D721Med (cell line): Measurements from ENCODE around the gene MGMT.

ENCODE experiments used
- DNase-seq: peaks from one replicate; pipeline ENCODE4 v3.0.0; 2011; ENCODE audit warnings: low spot score; ENCODE audit not compliant: insufficient read length
- FAIRE-seq: peaks from 2 replicates; lab custom pipeline; 2011; peaks lifted over from hg19 to GRCh38; lab: Jason Lieb, UNC
- TF ChIP-seq, protein P1 (sequence below): IDR thresholded peaks from 2 replicates; pipeline ENCODE4 v1.5.1; 2012; ENCODE audit warnings: mild to moderate bottlenecking, control low read depth; ENCODE audit not compliant: insufficient read depth; ENCODE audit errors: missing control alignments

Gene MGMT

DNA sequence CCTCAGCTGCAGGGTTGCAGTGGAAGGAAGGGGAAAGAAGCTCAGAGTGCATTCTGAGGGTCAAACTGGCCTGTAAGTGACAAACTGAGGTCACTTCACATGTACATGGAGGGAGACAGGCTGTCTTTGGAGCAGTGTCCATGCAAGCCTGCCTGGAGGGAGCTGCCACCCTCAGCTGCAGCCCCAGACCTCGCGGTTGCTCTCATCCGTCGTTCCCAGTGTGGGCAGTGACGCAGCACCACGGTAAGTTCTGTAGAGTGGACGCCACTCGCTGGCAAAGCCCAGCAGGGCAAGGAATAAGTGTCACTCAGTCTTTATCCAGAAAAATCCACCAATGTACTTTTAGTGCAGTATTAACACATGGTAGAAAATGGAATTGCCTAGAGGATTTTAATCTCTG lies 225.7 kb downstream of the MGMT start:
- TF ChIP-seq, protein P1, sequence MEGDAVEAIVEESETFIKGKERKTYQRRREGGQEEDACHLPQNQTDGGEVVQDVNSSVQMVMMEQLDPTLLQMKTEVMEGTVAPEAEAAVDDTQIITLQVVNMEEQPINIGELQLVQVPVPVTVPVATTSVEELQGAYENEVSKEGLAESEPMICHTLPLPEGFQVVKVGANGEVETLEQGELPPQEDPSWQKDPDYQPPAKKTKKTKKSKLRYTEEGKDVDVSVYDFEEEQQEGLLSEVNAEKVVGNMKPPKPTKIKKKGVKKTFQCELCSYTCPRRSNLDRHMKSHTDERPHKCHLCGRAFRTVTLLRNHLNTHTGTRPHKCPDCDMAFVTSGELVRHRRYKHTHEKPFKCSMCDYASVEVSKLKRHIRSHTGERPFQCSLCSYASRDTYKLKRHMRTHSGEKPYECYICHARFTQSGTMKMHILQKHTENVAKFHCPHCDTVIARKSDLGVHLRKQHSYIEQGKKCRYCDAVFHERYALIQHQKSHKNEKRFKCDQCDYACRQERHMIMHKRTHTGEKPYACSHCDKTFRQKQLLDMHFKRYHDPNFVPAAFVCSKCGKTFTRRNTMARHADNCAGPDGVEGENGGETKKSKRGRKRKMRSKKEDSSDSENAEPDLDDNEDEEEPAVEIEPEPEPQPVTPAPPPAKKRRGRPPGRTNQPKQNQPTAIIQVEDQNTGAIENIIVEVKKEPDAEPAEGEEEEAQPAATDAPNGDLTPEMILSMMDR: no peak
- FAIRE-seq (no peak), DNase-seq (no peak)

DNA sequence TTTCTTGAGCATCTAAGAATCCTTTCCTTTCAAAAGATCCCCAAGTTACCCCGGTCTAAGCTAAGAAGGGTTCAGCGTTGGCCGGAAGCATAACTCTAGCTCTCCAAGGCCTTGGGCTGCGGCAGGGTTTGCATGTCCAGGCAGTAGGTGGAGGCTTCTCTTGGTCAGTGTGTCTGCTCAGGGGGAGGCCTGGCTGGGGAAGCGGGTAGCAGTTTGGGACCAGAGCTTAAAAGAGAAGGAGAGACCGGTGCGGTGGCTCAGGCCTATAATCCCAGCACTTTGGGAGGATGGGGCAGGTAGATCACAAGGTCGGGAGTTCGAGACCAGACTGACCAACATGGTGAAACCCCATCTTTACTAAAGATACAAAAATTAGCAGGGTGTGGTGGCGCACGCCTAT lies 226.3 kb downstream of the MGMT start:
- FAIRE-seq (no peak), DNase-seq (no peak)
- TF ChIP-seq, protein P1: no peak

DNA sequence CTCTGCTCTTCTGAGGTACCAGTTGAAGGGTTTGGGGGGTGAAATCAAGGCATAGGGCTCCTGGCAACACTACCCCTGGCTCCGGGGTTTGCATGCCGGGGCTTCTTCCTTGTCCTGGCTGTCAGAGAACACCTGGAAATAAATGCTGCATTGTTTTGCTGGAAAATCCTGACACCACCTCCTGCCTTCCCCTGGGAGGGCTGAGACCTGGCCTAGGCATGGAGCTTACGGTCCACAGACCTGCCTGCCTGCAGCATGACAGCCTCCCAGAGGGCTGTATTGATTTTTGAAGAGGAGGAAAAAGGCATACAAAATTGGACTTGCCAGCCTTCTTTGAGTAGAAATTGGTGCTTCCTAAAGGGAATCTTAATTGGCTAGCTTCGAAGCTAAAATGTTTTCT lies 227.1 kb downstream of the MGMT start:
- TF ChIP-seq, protein P1: no peak
- FAIRE-seq: no peak
- DNase-seq: no peak

DNA sequence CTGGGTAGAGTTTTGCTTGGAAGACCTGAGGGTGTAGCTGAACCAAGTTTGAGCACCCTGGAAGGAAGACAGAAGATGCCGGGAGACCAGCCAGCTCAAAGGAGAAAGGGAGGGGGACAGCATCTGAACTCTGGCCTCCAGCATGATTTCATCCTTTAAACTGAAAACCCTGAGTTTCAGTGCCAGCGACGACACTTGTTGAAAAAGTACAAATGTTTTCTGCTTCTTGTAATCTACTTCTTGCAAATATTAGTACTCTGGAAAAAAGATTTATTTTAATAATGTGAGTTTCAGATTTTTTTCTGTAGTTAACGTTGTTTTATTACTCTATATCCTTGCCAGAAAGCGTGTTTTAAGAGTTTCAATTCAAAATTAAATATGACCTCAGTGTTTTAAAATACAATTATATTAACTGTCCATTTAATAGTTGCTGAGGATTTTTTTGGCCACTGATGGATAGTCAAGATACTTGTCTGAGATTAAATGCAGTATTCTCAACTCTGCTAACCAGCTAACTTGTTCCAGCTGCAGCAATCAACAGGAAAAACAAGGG lies 227.7 kb downstream of the MGMT start:
- FAIRE-seq: no peak
- TF ChIP-seq, protein P1: no peak

DNA sequence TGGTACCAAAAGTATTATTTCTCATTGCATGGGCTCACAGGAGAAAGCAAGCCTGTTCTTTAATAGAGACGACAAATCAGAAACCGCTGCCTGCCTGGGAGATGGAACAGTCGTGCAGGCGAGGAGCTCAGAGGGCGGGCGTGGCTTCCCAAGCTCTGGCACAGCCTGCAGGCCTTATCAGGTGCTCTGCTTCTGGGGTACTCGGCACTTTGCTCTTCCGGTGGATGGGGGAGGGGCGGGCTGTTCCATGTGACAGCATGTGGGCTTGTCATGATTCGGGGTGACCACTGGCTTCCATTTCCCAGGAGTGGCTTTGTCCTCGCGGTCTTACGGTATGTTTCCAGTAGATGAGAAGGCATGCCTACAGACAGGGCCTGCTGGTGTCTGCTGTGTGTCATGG lies 228.6 kb downstream of the MGMT start:
- DNase-seq: no peak
- no peak for FAIRE-seq
- TF ChIP-seq, protein P1: no peak

More for the DNA sequence above, 227.7 kb downstream of the MGMT start:
- no peak for DNase-seq

DNA sequence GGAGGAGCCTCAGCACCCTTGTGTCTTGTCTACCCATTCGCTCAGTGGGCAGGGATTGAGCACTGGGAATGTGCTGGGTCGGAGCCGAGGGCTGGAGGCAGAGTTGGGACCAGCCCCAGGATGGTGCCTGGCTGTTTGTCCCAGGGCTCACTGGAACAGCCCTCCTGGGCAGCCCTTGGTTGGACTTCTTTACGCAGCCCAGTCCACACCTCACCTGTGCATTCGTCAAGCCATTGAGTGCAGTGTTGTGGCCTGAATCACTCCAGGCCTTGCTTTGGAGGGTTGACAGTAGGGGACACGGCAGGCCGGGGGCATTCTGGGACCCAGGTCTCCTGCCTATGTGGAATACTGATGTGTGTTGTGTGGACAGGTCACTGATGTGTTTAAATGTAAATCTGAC lies 229.6 kb downstream of the MGMT start:
- no peak for DNase-seq
- FAIRE-seq: no peak
- TF ChIP-seq, protein P1: no peak

DNA sequence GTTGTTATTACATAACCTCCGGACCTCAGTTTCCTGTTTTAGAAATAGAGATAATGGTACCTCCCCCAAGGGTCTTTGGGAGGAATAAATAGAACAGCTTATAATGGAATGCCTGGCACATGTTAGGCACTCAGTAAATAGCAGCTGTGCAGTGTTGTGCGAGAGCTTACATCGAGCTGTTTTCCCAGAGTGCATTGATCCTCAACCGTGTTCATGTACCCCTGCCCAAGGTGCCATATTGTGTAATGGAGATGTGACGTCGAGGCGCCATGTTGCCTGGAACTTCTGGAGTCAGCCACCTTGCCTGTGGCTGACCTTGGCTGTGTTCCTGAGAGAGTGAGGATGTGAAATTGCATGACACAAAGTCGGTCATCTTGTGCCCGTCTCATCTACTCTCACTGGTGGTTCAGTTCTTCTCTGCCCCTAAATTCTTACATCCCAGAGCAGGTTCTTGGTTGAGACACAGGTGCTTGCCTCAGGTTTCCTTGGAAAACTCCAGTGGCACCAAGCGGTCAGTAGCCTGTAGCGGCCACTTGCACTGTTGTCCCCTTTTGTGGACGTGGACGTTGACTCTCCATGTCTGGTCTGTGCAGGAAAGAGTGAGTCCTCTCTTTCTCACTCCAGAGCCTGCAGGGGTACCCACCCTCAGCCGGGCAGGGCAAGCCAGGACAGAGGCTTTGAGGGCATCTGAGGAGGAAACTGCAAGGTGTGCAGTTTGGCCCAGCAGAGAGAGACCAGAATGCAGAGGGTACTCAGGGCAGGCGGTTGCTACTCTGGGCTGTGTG lies 230.6 kb downstream of the MGMT start:
- DNase-seq (no peak), FAIRE-seq (no peak)
- TF ChIP-seq, protein P1: no peak
